Neural cell (in vitro differentiated cells): Measurements from ENCODE around the gene APOH. TPM values are rescaled to one million over a fixed set of nuclear protein-coding genes. Genes with fewer than 3 reads are reported as not detected.

ENCODE experiments used
- H2AFZ ChIP-seq: fragments of 200-600, 300-800 bp; sonication (generic), shearing (Covaris generic); 2 replicates; pipeline ENCODE4 v1.6.0; 2014; ENCODE audit warnings: low read depth, mild to moderate bottlenecking, antibody characterized with exemption, low read length, moderate library complexity
- H3F3A ChIP-seq: fragments of 200-600 bp; shearing (Covaris generic); 2 replicates; pipeline ENCODE4 v1.6.1; 2016; ENCODE audit warnings: mild to moderate bottlenecking, moderate library complexity, mixed read lengths, antibody characterized with exemption, low read length; ENCODE audit not compliant: insufficient read depth, poor library complexity, severe bottlenecking
- H3K27ac ChIP-seq: fragments of 200-600, 300-800 bp; sonication (generic), shearing (Covaris generic); 2 replicates; pipeline ENCODE4 v1.5.1; 2014; ENCODE audit warnings: mild to moderate bottlenecking, low read length, moderate library complexity
- H3K27me3 ChIP-seq: fragments of 300-800, 200-600 bp; sonication (generic), shearing (Covaris generic); 2 replicates; pipeline ENCODE4 v1.6.0; 2014; ENCODE audit warnings: mild to moderate bottlenecking, low read depth, low read length, moderate library complexity; ENCODE audit not compliant: insufficient read depth
- H3K36me3 ChIP-seq: fragments of 300-800, 200-600 bp; sonication (generic), shearing (Covaris generic); 2 replicates; pipeline ENCODE4 v1.5.1; 2014; ENCODE audit warnings: mild to moderate bottlenecking, antibody characterized with exemption, low read length, moderate library complexity; ENCODE audit not compliant: insufficient read depth
- H3K4me2 ChIP-seq: fragments of 300-800, 200-600 bp; sonication (generic), shearing (Covaris generic); 2 replicates; pipeline ENCODE4 v1.6.0; 2014; ENCODE audit warnings: mild to moderate bottlenecking, low read length
- H3K4me3 ChIP-seq: fragments of 300-800, 200-600 bp; sonication (generic), shearing (Covaris generic); 2 replicates; pipeline ENCODE4 v1.5.1; 2014; ENCODE audit warnings: mild to moderate bottlenecking, low read length, moderate library complexity
- H3K79me2 ChIP-seq: fragments of 200-600 bp; shearing (Covaris generic); replicated peaks from 2 replicates; pipeline ENCODE4 v1.6.0; 2014; ENCODE audit warnings: mild to moderate bottlenecking, low read length, moderate library complexity; ENCODE audit not compliant: insufficient read depth
- H3K9ac ChIP-seq: fragments of 300-800, 200-600 bp; sonication (generic), shearing (Covaris generic); 2 replicates; pipeline ENCODE4 v1.6.1; 2016; ENCODE audit warnings: mild to moderate bottlenecking, low read length, mixed read lengths
- H3K9me2 ChIP-seq: fragments of 200-600 bp; shearing (Covaris generic); 2 replicates; pipeline ENCODE4 v1.6.1; 2016; ENCODE audit warnings: mild to moderate bottlenecking, low read length, mixed read lengths; ENCODE audit not compliant: insufficient read depth
- H3K9me3 ChIP-seq: fragments of 200-600, 300-800 bp; sonication (generic), shearing (Covaris generic); 2 replicates; pipeline ENCODE4 v1.6.1; 2016; ENCODE audit warnings: mild to moderate bottlenecking, mixed run types, low read length, moderate library complexity, mixed read lengths
- H4K20me1 ChIP-seq: fragments of 200-600 bp; shearing (Covaris generic); 2 replicates; pipeline ENCODE4 v1.6.1; 2016; ENCODE audit warnings: mild to moderate bottlenecking, mixed run types; ENCODE audit not compliant: insufficient read depth
- CTCF ChIP-seq: fragments of 450-650 bp; IDR thresholded peaks from 2 replicates; pipeline ENCODE4 v1.5.1; 2014; ENCODE audit warnings: antibody characterized with exemption, mild to moderate bottlenecking, moderate library complexity; ENCODE audit not compliant: poor library complexity, severe bottlenecking
- EP300 ChIP-seq: fragments of 450-650 bp; conservative IDR thresholded peaks from 2 replicates; pipeline ENCODE4 v1.6.1; 2014; ENCODE audit warnings: antibody characterized with exemption, mild to moderate bottlenecking, moderate library complexity; ENCODE audit not compliant: poor library complexity, severe bottlenecking
- EZH2 ChIP-seq: fragments of 200-600, 300-800 bp; shearing (Covaris generic), sonication (generic); IDR thresholded peaks from 2 replicates; pipeline ENCODE4 v1.6.1; 2014; ENCODE audit warnings: antibody characterized with exemption, low read length, borderline replicate concordance, mild to moderate bottlenecking; ENCODE audit not compliant: insufficient read depth, poor library complexity, severe bottlenecking
- MXI1 ChIP-seq: fragments of 450-650 bp; conservative IDR thresholded peaks from 2 replicates; pipeline ENCODE4 v1.6.1; 2014; ENCODE audit warnings: antibody characterized with exemption, mild to moderate bottlenecking; ENCODE audit not compliant: poor library complexity, severe bottlenecking
- POLR2AphosphoS5 ChIP-seq: IDR thresholded peaks from 2 replicates; pipeline ENCODE4 v1.6.1; 2012
- RAD21 ChIP-seq: fragments of 450-650 bp; conservative IDR thresholded peaks from 2 replicates; pipeline ENCODE4 v1.6.1; 2014; ENCODE audit warnings: antibody characterized with exemption, mild to moderate bottlenecking, moderate library complexity
- REST ChIP-seq: IDR thresholded peaks from 2 replicates; pipeline ENCODE4 v1.6.1; 2012; ENCODE audit warnings: borderline replicate concordance
- SMC3 ChIP-seq: fragments of 450-650 bp; conservative IDR thresholded peaks from 2 replicates; pipeline ENCODE4 v1.6.1; 2014; ENCODE audit warnings: antibody characterized with exemption, mild to moderate bottlenecking, moderate library complexity; ENCODE audit not compliant: poor library complexity
- TAF1 ChIP-seq: IDR thresholded peaks from 2 replicates; pipeline ENCODE4 v1.6.1; 2012; ENCODE audit warnings: low read depth
- polyA plus RNA-seq: library from polyadenylated mRNA; depleted of rRNA; stranded (reverse); fragments of >200 nt; gene quantifications from 2 replicates; pipeline ENCODE4 v1.2.3, GENCODE V29; 2014

The APOH gene
- polyA plus RNA-seq, 1 donor from 2014 or later: not detected

DNA sequence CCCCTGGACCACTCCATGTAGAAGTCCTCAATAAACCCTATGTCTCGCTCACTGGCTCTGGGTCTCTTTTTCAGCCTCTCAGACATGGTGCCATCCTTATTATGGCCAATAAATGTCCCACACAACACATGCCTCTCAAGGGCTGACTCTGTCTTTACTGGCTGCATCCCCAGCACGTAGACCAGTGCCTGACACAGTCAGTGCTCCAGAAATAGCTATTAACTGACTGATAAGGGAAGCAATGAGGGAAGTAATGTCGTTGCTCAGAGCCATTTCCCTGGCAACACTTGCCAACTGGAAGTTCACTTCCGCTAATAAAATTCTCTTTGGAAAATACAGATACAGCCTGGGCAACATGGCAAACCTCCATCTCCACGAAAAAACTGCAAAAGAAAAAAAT is 19.1 kb upstream of the APOH start:
- H3K9ac ChIP-seq: no peak overlapping the region
- no peaks in the 10 kb centered on the region for H3K79me2 ChIP-seq
- H3K4me3 ChIP-seq: no peak overlapping the region
- no peaks in the 10 kb centered on the region for H4K20me1 ChIP-seq
- H3K27me3 ChIP-seq: no peaks in the 10 kb centered on the region
- H3K4me2 ChIP-seq: no peak overlapping the region
- TF ChIP-seq EP300: no peak
- no peak for TF ChIP-seq POLR2AphosphoS5
- no peak for TF ChIP-seq REST
- no peak for TF ChIP-seq RAD21
- no peak for TF ChIP-seq CTCF
- TF ChIP-seq TAF1: no peak
- no peak for TF ChIP-seq SMC3
- no peak overlapping the region for H2AFZ ChIP-seq
- H3K9me2 ChIP-seq: no peaks in the 10 kb centered on the region
- no peaks in the 10 kb centered on the region for H3K36me3 ChIP-seq
- H3K27ac ChIP-seq: no peak overlapping the region
- no peaks in the 10 kb centered on the region for H3K9me3 ChIP-seq
- no peaks in the 10 kb centered on the region for H3F3A ChIP-seq

DNA sequence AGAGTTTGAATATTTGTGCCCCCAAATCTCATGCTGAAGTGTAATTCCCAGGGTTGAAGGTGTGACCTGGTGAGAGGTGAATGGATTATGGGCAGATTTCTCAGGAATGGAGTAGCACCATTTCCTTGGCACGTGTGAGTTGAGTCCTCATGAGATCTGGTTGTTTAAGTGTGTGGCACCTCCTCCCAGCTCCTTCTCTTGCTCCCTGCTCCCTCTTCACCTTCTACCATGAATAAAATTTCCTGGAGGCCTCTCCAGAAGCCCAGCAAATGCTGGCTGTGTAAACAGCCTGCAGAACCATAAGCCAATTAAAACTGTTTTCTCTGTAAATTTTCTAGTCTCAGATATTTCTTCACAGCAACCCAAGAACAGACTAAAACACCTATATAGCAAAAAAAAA is 12.6 kb upstream of the APOH start:
- no peak overlapping the region for H2AFZ ChIP-seq
- TF ChIP-seq CTCF: no peak
- no peak for TF ChIP-seq REST
- no peak for TF ChIP-seq EZH2
- no peak for TF ChIP-seq EP300
- no peak for TF ChIP-seq POLR2AphosphoS5
- no peak for TF ChIP-seq TAF1
- no peak for TF ChIP-seq RAD21
- TF ChIP-seq SMC3: no peak
- no peak for TF ChIP-seq MXI1

More for the DNA sequence above, 12.6 kb upstream of the APOH start:
- H3K27ac ChIP-seq: no peak overlapping the region
- H3K36me3 ChIP-seq: no peaks in the 10 kb centered on the region
- no peaks in the 10 kb centered on the region for H3K27me3 ChIP-seq
- no peak overlapping the region for H3K4me3 ChIP-seq
- H3K9ac ChIP-seq: no peak overlapping the region
- H3K79me2 ChIP-seq: no peaks in the 10 kb centered on the region
- no peaks in the 10 kb centered on the region for H4K20me1 ChIP-seq
- H3K4me2 ChIP-seq: no peak overlapping the region
- no peaks in the 10 kb centered on the region for H3K9me3 ChIP-seq
- no peaks in the 10 kb centered on the region for H3F3A ChIP-seq
- H3K9me2 ChIP-seq: no peaks in the 10 kb centered on the region
